Fibroblast of the aortic adventitia (primary cell): ENCODE data around the gene LCAT. TPM values are rescaled to one million over a fixed set of nuclear protein-coding genes. Genes with fewer than 3 reads are reported as not detected.
"Not testable (repeated sequence)": the region's sequence is repeated elsewhere in the genome, so short reads cannot be mapped to it uniquely, and the experiment has no call there.

Source experiments
- DNase-seq: peaks from one replicate; pipeline ENCODE4 v3.0.0-alpha.2; 2010; ENCODE audit warnings: low read depth
- H3K4me3 ChIP-seq: 2 replicates; pipeline ENCODE4 v1.5.1; 2011; ENCODE audit warnings: low read depth, mild to moderate bottlenecking, control low read depth, low read length, moderate library complexity
- total RNA-seq: library from RNA; depleted of rRNA; stranded (reverse); fragments of >200 nt; gene quantifications from 2 replicates; pipeline ENCODE4 v1.2.3, GENCODE V29; 2012; ENCODE audit warnings: low replicate concordance
- TF ChIP-seq, protein P1 (sequence below): IDR thresholded peaks from 2 replicates; pipeline ENCODE4 v1.5.1; 2011; ENCODE audit warnings: mild to moderate bottlenecking, low read length, control low read depth, inconsistent platforms; ENCODE audit not compliant: insufficient read depth

Gene LCAT
- total RNA-seq, 1 donor = 5.2 TPM

DNA sequence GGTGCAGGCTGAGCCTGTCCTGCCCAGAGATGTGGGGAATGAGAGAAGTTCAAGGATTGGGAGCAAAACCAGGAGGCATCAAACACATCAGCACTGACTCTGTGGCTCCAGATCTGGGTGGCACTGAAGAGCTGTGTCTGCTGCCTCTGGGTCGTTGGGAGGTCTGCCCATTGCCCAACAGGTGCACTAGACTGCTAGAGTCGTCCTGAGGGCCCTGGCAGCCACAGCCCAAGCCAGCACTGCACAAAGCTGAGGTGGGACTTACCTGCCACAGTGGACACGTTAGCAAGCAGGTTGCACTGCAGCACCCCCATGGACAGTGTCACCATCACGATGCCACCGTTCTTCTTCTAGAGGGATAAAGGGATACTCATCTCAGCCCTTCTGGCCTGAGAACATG lies 33.1 kb upstream of the LCAT start:
- DNase-seq = no peak
- TF ChIP-seq, protein P1, sequence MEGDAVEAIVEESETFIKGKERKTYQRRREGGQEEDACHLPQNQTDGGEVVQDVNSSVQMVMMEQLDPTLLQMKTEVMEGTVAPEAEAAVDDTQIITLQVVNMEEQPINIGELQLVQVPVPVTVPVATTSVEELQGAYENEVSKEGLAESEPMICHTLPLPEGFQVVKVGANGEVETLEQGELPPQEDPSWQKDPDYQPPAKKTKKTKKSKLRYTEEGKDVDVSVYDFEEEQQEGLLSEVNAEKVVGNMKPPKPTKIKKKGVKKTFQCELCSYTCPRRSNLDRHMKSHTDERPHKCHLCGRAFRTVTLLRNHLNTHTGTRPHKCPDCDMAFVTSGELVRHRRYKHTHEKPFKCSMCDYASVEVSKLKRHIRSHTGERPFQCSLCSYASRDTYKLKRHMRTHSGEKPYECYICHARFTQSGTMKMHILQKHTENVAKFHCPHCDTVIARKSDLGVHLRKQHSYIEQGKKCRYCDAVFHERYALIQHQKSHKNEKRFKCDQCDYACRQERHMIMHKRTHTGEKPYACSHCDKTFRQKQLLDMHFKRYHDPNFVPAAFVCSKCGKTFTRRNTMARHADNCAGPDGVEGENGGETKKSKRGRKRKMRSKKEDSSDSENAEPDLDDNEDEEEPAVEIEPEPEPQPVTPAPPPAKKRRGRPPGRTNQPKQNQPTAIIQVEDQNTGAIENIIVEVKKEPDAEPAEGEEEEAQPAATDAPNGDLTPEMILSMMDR = no peak
- H3K4me3 ChIP-seq = no peak overlapping the region

DNA sequence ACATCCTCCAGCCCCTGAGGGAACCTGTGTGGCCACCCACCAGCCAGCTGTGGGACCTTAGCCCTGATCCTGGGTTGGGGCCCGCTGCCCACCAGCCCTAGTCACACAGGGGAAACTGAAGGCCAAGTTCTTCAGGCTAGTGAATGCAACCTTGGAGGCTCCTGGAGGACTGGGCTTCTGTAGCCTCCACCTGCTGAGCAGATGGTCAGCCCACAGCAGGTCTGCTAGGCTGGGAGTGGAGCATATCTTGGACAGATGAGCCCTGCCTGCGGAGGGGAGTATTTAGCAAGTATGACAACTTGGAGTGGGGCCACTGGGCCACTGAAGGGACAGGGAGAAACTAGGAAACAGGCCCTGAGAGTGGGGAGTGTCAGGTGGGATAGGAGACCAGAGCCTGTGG lies 32.3 kb upstream of the LCAT start:
- no peak overlapping the region for H3K4me3 ChIP-seq
- no peak for DNase-seq
- TF ChIP-seq, protein P1 = no peak

DNA sequence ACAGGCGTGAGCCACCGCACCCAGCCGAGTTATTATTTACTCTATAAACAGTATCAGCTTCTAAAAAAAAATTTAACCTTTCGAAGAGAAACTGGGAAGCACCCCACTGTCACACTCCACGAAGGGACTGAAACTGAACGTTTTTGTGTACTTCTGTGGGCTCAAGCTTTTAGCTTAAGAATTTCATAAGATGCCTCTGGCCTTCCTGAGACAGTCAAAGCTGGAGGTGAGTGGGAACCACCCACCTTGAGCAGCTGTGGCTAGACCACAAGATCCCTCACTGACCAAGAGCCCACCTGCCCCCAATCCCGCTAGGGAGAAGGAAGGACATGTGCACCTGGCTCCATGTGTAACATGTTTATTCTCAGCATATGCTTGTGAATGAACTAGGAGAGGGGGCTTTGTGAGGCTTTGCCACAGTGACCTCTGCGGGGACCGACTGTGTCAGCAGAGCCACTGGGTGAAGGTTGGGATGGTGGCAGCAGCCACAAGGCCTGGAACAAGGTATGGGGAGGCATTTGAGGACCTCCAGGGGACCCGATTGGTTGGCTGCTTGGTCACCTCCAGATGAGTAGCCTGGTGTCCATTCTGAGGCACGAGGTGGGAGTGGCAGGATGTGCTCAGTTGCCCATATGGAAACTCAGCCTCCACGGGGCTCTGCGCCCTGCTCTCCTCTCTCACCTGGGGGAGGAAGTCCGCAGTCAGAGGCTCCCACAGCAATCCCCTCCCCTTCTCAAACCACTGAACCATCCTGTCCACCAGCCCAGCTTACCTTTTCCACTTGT lies 31.6 kb upstream of the LCAT start:
- TF ChIP-seq, protein P1 = no peak
- H3K4me3 ChIP-seq = no peak overlapping the region
- no peak for DNase-seq

DNA sequence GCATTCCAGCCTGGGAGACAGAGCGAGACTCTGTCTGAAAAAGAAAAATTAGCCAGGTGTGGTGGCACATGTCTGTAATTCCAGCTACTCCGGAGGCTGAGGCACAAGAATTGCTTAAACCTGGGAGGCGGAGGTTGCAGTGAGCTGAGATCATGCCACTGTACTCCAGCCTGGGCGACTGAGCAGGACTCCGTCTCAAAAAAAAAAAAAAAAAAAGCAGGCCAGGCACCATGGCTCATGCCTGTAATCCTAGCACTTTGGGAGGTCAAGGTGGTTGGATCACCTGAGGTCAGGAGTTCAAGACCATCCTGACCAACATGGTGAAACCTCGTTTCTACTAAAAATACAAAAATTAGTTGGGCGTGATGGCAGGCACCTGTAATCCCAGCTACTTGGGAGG lies 28.4 kb upstream of the LCAT start:
- DNase-seq, H3K4me3 ChIP-seq: not testable (repeated sequence)

DNA sequence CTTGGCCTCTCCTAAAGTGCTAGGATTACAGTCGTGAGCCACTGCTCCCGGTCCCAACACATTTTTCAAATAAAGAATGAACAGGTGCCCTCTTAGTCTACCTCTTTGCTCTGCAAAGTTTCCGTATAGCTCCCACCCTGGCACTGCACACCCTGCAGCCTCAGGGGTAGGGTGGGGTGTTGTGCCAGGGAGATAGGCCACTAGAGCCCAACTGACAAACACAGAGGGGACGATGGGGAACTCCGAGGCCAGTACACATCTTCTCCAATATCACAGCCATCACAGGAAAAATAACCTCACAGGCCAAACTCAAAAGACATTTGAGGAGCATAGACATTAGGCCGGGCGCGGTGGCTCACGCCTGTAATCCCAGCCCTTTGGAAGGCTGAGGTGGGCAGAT lies 27.2 kb upstream of the LCAT start:
- no peak overlapping the region for H3K4me3 ChIP-seq
- DNase-seq = no peak
- TF ChIP-seq, protein P1 = no peak

DNA sequence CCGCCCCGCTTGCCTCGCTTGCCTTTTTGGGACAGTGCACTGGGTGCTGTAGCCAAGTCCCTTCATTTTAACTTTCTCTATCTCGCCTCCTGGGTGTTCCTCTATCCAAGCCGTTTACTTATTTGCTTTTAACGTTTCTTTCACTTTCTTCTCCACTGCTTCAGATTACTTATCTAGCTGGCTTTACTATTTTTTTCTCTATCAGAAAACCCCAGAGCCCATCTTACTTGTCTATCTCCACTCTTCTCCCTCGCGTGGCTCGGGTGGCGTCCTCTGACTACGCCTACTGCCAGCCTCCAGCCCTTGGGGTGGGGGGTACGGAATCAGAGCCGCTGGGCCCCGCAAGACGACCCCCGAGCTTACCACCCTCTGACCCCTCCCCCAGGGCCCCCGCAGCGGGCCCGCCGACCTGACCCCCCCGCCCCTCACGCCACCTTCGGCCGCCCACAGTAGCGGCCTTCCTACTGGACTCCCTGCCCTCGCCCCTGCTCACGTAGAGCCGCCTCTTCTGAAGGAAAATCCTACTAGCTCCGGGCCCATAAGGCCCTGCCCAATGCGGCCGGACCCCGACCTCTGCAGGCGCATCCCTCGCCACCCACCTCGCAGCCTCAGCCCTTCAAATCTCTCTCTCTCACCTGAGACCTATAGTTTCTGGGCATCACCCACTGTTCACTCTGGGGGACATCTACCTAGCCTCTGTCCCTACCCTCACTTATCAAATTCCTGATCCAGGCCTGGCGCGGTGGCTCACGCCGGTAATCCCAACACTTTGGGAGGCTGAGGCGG lies 25.5 kb upstream of the LCAT start:
- peak; percentile 22 for DNase-seq
- TF ChIP-seq, protein P1 = no peak
- peak overlapping the region; percentile 89 for H3K4me3 ChIP-seq
